ENCODE data around the gene SOCS1. TPM values are rescaled to one million over a fixed set of nuclear protein-coding genes. Genes with fewer than 3 reads are reported as not detected.

SOCS1 gene
- total and polyA plus RNA-seq, 9 of the 15 experiments (the other 6 are each of a cell fraction or from before 2014, with no cell fraction given), result 0.04 to 7.5 (median 2.3) TPM

GRCh38 chr16:11249233-11250061, 6.6 kb downstream of the SOCS1 start:
- Histone ChIP-seq H4K20me1 (replicated peaks; ENCODE audit: control insufficient read depth, insufficient read depth, low read length) (no peaks in the 10 kb centered on the region), H3K4me1 (replicated peaks in 1 of 2; ENCODE audit: control insufficient read depth in 2 of 2, insufficient read depth in 2 of 2, low read length in 2 of 2) (peaks cover 24 to 26% of the 10 kb centered on the region in 2 experiments; a peak in 4 of 5 replicates)

More at GRCh38 chr16:11249233-11250061, 6.6 kb downstream of the SOCS1 start:
- Histone ChIP-seq H3K9ac (ENCODE audit: insufficient read depth in 1 of 2, low read depth in 2 of 2, low read length in 2 of 2) (peak overlapping the region in 1 of 2 experiments; percentile 17; a peak in 1 of 4 replicates), H3K9me3 (replicated peaks; ENCODE audit: control insufficient read depth, insufficient read depth, low read depth, low read length) (no peaks in the 10 kb centered on the region), H3K36me3 (ENCODE audit: control insufficient read depth, insufficient read depth, low read length) (peaks cover 25% of the 10 kb centered on the region; the same call in 1 of the 3 replicates), H3K4me3 (no peak overlapping the region), H2AFZ (ENCODE audit: low read depth, low read length) (no peak overlapping the region), H3K27ac (ENCODE audit: extremely low read depth, low read depth, low read length) (no peak overlapping the region), H3K79me2 (ENCODE audit: control insufficient read depth, insufficient read depth, low read length) (peaks cover 21% of the 10 kb centered on the region), H3K27me3 (ENCODE audit: control insufficient read depth in 2 of 2, insufficient read depth in 2 of 2, low read length in 2 of 2) (no peaks in the 10 kb centered on the region), H3K9me1 (ENCODE audit: control insufficient read depth, insufficient read depth, low read length) (no peaks in the 10 kb centered on the region), H3K4me2 (ENCODE audit: insufficient read depth, low read length) (no peak overlapping the region)
- ChIA-PET CTCF (ENCODE audit: low intra/inter-chr PET ratio) (no interaction called here), POLR2A (interaction anchor here (0.6 kb wide), 1 partner anchor 121 kb away, joined by 3 read pairs; no protein-coding TSS in a partner anchor)
- BruUV-seq (replicated peaks), result no TSS peak
- TF ChIP-seq ZBTB33 (CRISPR knock-in tag; IDR thresholded peaks at IDR 0.05) (peak; percentile 40; the same call in 1 of the 2 replicates), POLR2G (IDR thresholded peaks at IDR 0.05; ENCODE audit: low read depth, low read length) (peak; percentile 76), HNRNPL (IDR thresholded peaks at IDR 0.05; ENCODE audit: low read depth, low read length) (no peak), BACH1 (tag; IDR thresholded peaks at IDR 0.05) (no peak), ZNF217 (CRISPR knock-in tag; IDR thresholded peaks at IDR 0.05) (no peak), DDX20 (tag; IDR thresholded peaks at IDR 0.05; ENCODE audit: low read depth) (no peak), SMC3 (conservative IDR thresholded peaks at IDR 0.05; ENCODE audit: insufficient read depth, low read depth, low read length) (no peak), NELFE (IDR thresholded peaks at IDR 0.05; ENCODE audit: insufficient read depth, insufficient read length) (no peak), POLR2AphosphoS2 (IDR thresholded peaks at IDR 0.05; ENCODE audit: low read length) (no peak), KDM5B (IDR thresholded peaks at IDR 0.05; ENCODE audit: insufficient replicate concordance, low read depth, low read length) (peak; percentile 27), ZNF184 (CRISPR knock-in tag; IDR thresholded peaks at IDR 0.05) (no peak), RBM22 (IDR thresholded peaks at IDR 0.05; ENCODE audit: low read depth, low read length, poor library complexity, severe bottlenecking) (peak; percentile 35), RBFOX2 (IDR thresholded peaks at IDR 0.05; ENCODE audit: low read depth, low read length) (peak; percentile 58)
- DNase-seq (ENCODE audit: extremely low read depth in 1 of 4, low spot score in 3 of 4) (no peak), ATAC-seq (no peak), FAIRE-seq (no peak)
- in situ Hi-C loops (cut with MboI) (no loop called here), intact Hi-C loops (cut with micrococcal nuclease) (loop anchor here (10.0 kb wide), 2 partner anchors 45 to 115 kb away; no protein-coding TSS in a partner anchor)
- WGBS (ENCODE audit: insufficient coverage, low coverage, missing lambda C conversion rate), result 88% methylated on average over 49 of the region's 63 CpGs

Data from K562 (cell line).